ENCODE results near the gene GJD4. TPM values are rescaled to one million over a fixed set of nuclear protein-coding genes. Genes with fewer than 3 reads are reported as not detected.

The GJD4 gene
- total RNA-seq, 1 experiment from 2014 or later = not detected

DNA sequence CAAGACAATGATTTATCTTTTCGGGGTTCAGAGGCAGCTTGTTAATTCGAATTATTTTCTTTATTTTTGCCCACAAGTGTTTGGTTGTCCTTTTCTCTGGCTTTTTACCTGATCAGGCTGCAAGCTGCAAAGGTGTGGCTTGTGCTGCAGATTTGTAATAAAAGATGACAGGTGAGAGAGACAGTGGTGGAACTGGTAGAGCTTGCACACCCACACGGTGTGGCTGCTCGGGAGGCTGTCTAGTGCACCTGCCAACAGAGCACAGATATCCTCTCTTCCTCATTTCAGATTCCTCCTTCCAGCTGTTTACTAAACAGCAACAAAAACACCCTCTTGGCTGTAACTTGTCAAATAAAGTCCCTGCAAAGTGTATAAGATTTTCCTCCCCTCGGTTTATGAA is 9.2 kb downstream of the GJD4 start:
- DNase-seq (ENCODE audit: low read depth) = no peak

DNA sequence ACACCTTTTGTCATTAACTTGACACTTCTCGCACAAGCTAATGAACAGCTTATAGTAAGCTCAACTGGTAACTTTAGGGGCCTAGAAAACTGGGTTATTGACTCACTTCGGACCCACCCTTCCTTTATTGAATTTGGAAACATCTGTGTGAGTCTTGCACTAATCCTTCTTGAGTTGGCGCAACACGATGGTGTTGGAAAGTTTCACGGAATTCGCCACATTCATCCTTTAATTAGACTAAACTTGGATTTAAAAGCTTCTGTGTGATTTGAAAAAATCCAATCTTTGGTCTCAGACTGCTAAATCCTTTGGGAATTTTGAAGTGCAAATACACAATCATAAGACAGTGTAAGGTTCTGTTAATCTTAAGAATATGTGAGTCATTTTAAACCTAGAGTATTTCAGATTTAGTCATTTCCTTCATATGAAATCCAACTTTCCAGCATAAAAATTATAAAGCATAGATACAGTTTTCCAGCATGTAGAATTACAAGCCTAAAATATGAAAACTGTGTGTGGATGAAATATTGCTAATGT is 21.9 kb downstream of the GJD4 start:
- no peak for DNase-seq (ENCODE audit: low read depth)

DNA sequence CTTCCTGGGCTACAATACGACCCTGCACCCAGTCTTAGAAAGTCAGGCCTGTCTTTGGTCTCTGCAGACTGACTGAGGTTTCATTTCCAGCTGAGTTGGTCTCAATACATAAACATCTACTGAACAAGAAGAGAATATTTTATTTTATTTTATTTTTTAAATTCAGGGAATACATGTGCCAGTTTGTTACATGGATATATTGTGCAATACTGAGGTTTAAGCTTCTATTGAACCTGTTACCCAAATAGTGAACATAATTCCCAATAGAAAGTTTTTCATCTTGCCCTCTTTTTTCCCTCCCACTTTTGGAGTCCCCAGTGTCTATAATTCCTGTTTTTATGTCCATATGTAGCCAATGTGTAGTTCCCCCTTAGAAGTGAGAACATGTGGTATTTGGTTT is 26.3 kb downstream of the GJD4 start:
- DNase-seq (ENCODE audit: low read depth) = no peak

DNA sequence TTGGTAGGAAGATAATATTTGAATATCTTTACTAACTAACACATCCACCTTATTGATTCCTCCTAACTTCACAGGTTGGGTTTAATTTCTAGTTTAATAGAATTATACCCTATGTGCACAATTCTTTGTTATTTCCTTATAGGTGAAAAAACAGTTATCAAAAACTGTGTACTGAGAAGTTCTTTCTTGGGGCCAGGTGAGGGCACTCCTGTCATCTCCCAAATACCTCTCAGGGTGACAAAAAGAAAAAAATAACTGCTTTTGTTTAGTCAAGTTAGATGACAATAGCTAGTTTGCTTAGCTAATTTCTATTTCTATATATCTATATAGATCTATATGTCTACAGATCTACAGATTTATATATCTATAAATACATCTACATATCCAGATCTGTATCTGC is 26.9 kb downstream of the GJD4 start:
- DNase-seq (ENCODE audit: low read depth) = no peak

DNA sequence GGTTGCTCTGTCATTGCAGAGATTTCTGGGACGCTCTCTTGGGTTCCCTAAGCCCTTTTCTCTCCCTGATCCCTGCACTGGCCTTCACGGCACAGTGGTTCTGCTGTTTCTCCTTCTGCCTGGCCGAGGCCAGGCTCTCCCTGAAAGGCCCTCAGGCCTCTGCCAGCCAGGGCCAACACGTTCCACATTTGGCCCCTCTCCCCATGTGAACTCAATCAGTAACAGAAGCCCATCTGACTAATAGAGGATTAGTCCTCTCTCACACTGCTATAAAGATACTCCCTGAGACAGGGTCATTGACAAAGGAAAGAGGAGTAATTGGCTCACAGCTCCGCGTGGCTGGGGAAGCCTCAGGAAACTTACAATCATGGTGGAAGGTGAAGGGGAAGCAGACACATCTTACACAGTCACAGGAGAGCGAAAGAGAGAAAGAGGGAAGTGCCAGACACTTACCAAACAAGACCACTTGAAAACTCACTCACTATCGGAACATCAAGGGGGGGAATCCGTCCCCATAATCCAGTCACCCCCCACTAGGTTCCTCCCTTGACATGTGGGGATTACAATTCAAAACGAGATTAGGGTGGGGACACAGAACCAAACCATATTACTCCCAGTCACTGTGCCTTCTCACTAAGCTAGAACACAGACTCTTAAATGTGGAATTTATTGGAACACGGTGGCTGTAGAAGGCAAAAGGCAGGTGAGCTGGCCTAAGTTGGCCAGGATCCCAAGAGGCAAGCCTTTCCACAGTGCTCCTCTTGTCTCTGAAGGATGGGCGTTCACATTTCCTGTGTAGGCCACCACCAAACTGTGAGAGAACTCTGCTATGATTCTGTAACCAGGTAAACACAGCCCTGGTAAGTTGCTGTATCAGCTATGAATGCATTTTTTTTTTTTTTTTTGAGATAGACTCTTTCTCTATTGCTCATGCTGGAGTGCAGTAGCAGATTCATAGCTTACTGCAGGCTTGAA is 28.2 kb downstream of the GJD4 start:
- no peak for DNase-seq (ENCODE audit: low read depth)

DNA sequence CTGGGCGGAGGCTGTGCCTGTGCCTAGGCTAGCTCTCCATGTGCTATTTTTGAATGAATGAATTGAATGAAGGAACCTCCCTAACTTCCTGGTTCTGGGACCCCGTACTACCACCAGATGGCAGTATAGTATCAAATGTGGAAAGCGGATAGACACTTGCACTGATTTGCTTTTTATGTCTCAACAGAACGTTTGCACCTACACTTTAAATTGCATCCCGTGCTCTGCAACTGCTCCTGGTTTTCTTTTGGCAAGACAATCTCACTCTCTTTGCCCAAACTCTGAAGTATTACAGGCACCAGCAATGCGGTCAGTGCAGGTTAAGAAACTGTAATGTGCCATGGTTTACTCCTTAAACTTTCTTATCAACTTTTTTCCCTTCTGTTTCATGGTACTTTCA is 30.4 kb downstream of the GJD4 start:
- DNase-seq (ENCODE audit: low read depth) = peak; percentile 48

GRCh38 chr10:35636956-35637355 is 31.8 kb downstream of the GJD4 start:
- no peak for DNase-seq (ENCODE audit: low read depth)

DNA sequence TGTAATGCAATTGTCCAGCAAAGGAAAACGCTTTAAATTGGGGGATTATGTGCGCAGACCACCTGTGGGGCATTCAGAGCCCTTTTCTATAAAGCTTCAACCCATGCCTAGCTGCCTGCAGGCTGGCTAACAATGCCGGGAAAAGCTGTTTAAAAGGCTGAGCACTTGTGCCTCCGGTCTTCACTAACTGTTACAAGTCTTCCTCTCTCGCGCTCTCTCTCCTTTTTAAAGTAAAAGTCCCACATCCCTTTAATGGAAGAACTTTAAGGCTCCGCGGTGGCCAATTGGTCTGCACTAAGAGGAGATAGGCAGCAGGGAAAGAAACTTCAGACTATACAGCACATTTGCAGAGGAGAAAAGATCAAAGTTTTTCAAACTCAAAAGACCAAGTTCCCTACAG is 32.3 kb downstream of the GJD4 start:
- no peak for DNase-seq (ENCODE audit: low read depth)

- DNase-seq (ENCODE audit: low read depth) = no peak
Measured at GRCh38 chr10:35638101-35638500, 33.0 kb downstream of the GJD4 start.

GRCh38 chr10:35639021-35639727 is 34.0 kb downstream of the GJD4 start:
- DNase-seq (ENCODE audit: low read depth) = no peak

- peak; percentile 17 for DNase-seq (ENCODE audit: low read depth)
Measured at GRCh38 chr10:35639728-35640401, 34.7 kb downstream of the GJD4 start.

- peak; percentile 79 for DNase-seq (ENCODE audit: low read depth)
Measured at GRCh38 chr10:35640474-35640873, 35.3 kb downstream of the GJD4 start.

DNA sequence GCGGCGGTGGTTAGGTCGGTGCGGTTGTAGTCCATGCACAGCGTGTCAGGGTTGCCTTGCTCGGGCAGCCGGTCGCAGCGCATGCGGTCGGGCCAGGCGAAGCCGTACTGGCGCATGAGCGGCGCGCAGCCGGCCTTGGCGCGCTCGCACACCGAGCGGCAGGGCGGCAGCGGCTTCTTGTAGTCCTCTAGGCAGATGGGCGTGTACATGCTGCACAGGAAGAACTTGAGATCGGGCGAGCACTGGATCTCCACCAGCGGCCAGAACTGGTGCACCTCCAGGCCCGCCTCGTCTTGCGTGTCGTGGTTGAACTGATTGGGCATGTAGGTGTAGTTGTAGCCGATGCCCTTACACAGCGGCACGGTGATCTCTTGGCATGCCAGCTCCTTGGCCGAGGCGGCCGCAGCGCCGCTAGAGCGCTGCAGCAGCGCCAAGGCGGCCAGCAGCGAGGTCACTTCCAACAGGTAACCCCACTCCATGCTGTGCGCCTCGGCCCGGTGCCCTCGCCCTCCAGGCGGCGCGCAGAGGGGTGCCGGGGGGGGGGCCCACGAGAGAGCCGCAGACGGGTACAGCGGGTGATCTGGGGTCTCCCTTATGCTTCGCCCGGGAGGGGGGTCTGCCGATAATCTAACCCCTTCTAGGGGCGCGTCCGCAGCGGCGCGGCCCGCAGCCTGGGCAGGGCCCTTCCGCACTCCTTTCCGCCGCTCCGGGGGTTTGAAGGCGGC is 36.0 kb downstream of the GJD4 start:
- peak; percentile 88 for DNase-seq (ENCODE audit: low read depth)

DNA sequence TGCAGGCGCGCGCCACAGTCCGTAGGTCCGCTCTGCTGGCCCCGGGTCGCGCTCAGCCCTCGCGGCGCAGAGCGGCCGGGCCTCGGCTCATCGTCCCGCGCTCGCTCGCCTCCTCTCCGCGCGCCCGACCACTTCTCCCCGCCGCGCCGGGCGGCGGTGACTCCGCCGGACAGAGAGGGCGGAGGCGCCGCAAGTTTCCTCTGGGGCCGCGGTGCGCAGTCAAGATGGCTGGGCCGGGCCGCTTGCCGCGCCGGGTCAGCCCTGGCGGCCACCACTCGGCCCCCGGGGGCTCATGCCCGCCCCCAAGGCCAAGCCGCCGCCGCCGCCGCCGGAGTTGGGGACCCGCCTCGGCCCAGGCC is 36.5 kb downstream of the GJD4 start:
- DNase-seq (ENCODE audit: low read depth) = peak; percentile 43

DNA sequence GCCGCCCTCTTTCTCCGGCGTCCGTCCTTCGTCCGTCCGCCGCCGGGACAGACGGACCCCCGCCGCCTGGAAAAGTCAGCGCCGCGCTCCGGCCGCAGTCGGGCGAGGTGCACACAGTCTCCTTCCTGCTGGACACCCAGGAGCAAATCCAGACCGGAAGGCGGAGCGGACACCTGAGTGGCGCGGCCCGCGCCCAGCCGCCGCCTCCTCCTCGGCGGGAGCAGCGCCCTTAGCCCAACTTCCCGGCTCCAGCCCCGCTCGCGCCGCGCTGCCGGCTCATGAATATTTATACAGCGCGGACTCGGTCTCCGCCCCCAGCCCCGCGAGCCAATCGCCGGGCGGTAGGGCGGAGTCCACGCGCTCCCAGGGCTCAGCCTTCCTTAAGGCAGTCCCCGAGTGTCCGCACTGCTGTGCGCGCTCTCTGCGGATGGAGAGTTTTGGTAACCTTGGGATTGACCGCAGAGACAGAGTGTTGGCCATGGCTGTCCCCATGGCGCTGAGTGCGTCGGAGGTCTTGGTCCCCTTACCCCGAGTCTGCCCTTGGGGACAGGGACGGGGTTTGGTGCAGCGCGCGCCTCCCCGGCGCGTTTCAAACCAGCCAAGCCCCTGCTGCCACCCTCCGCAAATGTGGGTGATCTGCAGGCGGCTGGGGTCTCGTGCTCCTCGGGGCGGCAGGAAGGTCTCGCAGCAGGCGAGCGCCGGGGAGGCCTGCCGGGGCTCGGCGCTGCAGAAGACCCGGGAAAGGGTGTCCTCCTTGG is 37.1 kb downstream of the GJD4 start, which contains the start of gene FZD8:
TSS of gene FZD8 (minus strand) at position 262 of the 758 bp plus-strand sequence. CDS start 867 bp downstream, outside the sequence.
- peak; percentile 92 for DNase-seq (ENCODE audit: low read depth)

GRCh38 chr10:35642793-35643114 is 37.6 kb downstream of the GJD4 start:
- no peak for DNase-seq (ENCODE audit: low read depth)

DNA sequence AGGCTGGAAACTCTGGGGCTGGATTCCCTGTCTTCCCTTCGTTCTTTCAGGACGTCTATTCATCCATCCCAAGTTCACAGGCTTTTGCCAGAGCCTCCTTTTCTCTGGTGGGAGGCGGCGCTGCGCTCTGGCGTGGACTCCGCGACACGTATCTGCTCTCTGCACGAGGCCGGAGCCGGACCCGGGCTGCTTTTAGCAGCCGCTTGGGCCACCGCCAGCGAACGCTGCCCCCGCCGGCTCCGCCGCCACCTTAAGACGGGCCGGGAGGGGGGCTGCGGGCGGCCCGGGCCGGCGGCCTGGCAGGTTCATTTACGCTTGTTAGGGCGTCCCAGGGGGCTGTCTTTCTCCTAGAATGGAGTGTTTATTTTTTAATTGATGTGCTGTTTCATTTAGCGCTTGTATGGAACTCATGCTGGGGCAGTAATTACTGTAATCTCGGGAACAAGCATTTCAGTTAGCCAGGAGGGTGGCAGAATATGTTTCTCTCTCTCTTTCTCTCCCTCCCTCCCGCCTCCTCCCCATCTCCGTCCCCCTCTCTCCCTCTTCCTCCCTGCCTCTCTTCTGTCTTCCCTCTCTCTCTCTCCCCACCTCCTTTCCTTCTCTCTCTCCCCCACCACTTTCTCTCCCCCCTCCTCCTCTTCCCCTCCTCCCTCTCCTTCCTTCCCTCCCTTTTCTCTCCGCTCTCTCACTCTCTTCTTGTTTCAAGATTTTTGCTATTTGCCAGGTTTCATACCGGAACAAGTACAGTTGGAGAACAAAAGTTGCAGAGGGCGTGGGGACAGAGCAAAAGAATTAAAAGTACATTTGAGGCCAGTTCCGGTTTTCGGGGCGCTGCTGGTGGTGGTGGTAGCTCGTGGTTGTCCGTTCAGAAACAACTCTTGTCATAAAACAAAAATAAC is 38.3 kb downstream of the GJD4 start:
- peak; percentile 57 for DNase-seq (ENCODE audit: low read depth)

DNA sequence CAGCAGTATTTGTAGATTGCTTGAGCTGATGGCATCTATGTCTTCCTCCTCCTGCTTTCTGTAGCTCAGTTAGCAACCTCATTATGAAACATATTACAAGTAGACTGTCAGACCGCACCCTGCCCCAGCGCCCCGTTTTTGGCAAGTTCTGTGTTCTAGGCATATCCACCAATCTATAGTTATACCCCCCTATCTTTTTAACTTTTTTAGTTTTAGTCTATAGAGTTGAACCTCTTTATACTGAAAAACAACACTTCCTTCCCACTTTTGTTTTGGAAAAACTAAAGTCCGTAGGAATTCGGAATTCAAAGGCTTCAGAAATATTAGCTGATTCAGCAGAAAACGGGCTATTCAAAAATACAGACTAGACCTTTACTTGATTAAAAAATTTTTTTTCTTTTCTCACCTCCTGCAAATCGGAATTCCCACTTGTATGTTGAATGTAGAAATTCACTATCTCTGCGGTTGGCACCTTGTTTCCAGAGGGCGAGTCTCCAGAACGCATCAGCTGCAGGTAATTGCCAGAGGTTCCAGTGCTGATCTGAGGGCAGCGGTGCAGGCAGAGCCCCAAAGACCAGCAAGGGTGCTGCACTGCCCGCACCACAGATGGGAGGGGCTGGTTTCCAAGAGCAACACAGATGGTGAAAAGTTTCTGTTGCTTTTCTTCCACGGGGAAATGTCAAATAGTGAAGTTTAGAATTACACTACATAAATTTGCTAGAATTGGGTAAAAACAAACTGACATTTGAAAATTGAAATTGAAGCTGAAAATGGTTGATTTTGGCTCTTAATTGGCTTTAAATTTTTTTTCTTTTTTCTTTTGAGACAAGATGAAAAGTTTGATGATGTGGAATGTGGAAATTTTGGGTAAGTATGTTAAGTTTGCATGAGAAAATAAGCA is 39.2 kb downstream of the GJD4 start:
- no peak for DNase-seq (ENCODE audit: low read depth)

GRCh38 chr10:35650894-35651293 is 45.8 kb downstream of the GJD4 start:
- DNase-seq (ENCODE audit: low read depth) = no peak

Data from Daoy (cell line).